ENCODE measurements around the gene TTC39A.
"Not testable (repeated sequence)": the region's sequence is repeated elsewhere in the genome, so short reads cannot be mapped to it uniquely, and the experiment has no call there.

Gene TTC39A

GRCh38 chr1:51266791-51267190 lies 63.6 kb downstream of the TTC39A start:
- DNase-seq (ENCODE audit: low spot score) = no peak

DNA sequence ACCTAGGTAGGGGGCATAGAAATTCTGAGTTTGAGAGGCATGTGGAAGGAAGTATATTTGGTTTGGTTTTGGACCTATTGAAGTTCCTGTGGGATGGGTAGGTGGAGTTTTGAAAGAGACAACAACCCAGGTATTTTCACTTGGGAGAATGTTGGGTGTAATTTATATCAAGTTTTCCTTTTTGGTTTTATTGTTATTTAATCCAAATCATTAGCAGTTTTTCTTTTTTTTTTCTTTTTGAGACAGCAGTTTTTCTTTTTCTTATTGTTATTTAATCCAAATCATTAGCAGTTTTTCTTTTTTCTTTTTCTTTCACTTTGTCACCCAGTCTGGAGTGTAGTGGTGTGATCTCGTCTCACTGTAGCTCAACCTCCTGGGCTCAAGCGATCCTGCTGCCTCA lies 64.2 kb downstream of the TTC39A start:
- DNase-seq (ENCODE audit: low spot score) = no peak

DNA sequence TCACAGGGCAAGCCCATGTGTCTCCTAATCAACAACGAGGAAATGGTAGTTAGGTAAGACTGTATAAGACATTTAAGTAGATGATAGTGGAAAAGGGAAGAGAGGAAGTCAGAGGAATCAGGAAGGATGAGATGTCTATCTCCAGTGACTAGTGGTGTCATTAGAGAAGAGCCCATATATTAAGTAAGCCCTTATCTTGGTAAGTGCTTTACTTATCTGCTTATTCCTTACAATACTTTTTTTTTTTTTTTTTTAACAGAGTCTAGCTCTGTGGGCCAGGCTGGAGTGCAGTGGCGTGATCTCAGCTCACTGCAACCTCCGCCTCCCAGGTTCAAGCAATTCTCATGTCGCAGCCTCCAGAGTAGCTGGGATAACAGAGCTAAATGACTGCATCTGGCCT lies 64.7 kb downstream of the TTC39A start:
- DNase-seq (ENCODE audit: low spot score) = peak; percentile 11

- DNase-seq (ENCODE audit: low spot score) = no peak
These were observed 65.9 kb downstream of the TTC39A start for GRCh38 chr1:51264451-51264850.

GRCh38 chr1:51263147-51263877 lies 67.0 kb downstream of the TTC39A start:
- no peak for DNase-seq (ENCODE audit: low spot score)

- no peak for DNase-seq (ENCODE audit: low spot score)
These were observed 75.0 kb downstream of the TTC39A start for GRCh38 chr1:51255331-51255730.

- no peak for DNase-seq (ENCODE audit: low spot score)
These were observed 76.7 kb downstream of the TTC39A start for GRCh38 chr1:51253691-51254090.

- DNase-seq (ENCODE audit: low spot score) = no peak
These were observed 78.0 kb downstream of the TTC39A start for GRCh38 chr1:51252366-51252765.

- DNase-seq (ENCODE audit: low spot score) = not testable (repeated sequence)
These were observed 79.2 kb downstream of the TTC39A start for GRCh38 chr1:51251165-51251564.

- DNase-seq (ENCODE audit: low spot score) = not testable (repeated sequence)
These were observed 79.6 kb downstream of the TTC39A start for GRCh38 chr1:51250729-51251128.

DNA sequence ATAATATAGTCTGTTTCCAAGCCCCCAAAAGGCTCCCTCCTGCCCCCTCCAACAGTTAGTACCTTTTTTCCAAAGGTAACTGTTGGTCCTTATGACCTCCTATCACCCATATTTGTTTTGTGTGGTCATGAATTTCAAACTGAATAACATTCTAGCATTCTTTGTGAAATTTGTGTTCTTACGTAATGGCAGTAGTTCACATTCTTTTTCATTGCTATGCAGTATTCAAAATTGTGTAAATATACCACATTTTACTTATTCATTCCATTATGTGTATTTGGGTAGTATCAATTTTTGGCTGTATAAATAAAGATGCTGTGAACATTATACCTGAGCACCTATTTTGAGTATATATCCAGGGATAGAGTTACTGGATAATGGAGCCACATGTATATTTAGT lies 80.9 kb downstream of the TTC39A start:
- DNase-seq (ENCODE audit: low spot score) = no peak

DNA sequence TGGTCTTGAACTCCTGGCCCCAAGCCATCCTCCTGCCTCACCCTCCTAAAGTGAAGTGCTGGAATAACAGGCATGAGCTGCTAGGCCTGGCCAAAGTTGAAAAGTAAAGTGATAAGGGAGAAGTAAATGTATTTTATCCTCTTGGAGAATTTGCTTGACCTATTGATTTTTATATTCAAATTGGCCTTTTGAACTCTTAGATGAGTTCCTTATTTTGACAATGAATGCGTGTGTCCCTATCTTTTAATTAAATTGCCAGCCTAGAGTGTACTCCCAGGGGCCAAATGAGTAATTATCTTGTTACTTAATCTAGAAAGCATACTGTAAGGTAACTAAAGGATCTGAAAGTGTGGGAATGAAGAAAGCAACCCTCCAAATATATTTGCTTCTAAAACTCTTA lies 82.9 kb downstream of the TTC39A start:
- peak; percentile 27 for DNase-seq (ENCODE audit: low spot score)

DNA sequence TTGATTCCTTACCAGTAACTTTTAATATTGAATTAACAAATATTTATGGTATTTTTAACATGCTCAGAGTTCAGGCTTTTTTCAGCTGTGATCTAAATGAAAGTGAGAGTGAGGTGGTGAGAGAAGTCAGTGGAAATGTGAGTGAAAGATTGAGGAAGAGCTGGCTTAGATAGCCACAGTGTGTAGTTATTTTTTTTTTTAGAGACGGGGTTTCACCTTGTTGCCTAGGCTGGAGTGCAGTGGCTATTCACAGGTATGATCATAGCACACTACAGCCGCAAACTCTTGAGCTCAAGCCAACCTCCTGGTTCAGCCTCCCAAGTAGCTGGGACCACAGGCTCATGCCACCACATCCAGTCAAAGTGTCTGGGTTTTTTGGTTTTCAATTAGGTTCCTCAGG lies 83.3 kb downstream of the TTC39A start:
- DNase-seq (ENCODE audit: low spot score) = no peak

GRCh38 chr1:51242546-51242945 lies 87.8 kb downstream of the TTC39A start:
- no peak for DNase-seq (ENCODE audit: low spot score)

DNA sequence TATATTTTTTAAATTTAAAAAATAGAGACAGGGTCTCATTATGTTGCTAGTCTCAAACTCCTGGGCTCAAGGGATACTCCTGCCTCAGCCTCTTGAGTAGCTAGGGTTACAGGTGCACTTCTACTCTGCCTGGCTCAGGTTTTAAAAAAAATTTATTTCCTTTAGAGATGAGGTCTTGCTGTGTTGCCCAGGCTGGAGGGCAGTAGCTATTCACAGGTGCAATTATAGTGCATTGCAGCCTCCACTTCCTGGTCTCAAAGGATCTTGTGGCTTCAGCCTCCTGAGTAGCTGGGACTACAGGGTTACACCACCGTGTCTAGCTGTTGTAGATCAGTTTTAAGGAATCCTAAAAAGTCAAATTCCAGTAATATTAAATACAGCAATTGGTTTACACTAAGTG lies 89.2 kb downstream of the TTC39A start:
- no peak for DNase-seq (ENCODE audit: low spot score)

GRCh38 chr1:51240084-51240483 lies 90.3 kb downstream of the TTC39A start:
- DNase-seq (ENCODE audit: low spot score) = no peak

DNA sequence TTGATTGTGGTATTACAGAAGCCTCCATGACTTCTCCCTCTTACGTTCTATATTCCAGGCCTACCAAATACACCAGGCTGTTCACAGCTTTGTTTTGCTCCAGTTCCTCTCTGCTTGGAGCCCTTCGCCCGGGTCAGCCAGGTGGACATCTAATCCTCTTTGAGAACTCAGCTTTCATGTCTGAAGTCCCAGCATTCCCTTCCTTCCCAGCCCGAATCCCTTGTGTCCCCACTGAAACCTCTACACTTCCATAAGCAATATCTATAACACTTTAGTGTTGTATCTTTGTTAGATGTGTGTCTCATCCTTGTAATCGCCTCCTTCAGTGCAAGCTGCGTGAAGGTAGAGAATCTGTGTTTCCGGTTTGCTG lies 92.3 kb downstream of the TTC39A start:
- DNase-seq (ENCODE audit: low spot score) = no peak

- DNase-seq (ENCODE audit: low spot score) = no peak
These were observed 92.9 kb downstream of the TTC39A start for GRCh38 chr1:51237351-51238033.
